Measurements from ENCODE around the gene NXPE4. TPM values are rescaled to one million over a fixed set of nuclear protein-coding genes. Genes with fewer than 3 reads are reported as not detected.

Gene NXPE4
- total RNA-seq, 1 experiment from 2014 or later, result not detected

GRCh38 chr11:114594703-114595102, 883 bp downstream of the NXPE4 start:
- no peaks in the 10 kb centered on the region for H3K9me3 ChIP-seq (ENCODE audit: control insufficient read depth, low read depth, low read length)
- H2AK5ac ChIP-seq (ENCODE audit: insufficient read length, low read length), result no peak overlapping the region
- TF ChIP-seq CTCF (conservative IDR thresholded peaks at IDR 0.05), result no peak
- no peaks in the 10 kb centered on the region for H3K36me3 Mint-ChIP-seq (ENCODE audit: insufficient read depth in 1 of 3, low read depth in 3 of 3)
- H3K4ac ChIP-seq (ENCODE audit: low read depth, low read length), result no peak overlapping the region
- H2BK12ac ChIP-seq (ENCODE audit: insufficient read length, low read depth, low read length), result no peak overlapping the region
- H3K79me2 ChIP-seq (ENCODE audit: insufficient read depth, low read length), result no peaks in the 10 kb centered on the region; the same call in 1 of the 2 replicates
- no peak overlapping the region for H3K23ac ChIP-seq (ENCODE audit: insufficient read length, low read depth, low read length)
- H4K91ac ChIP-seq (ENCODE audit: insufficient read length, low read depth, low read length), result no peak overlapping the region
- no peak overlapping the region for H4K8ac ChIP-seq (replicated peaks; ENCODE audit: insufficient read length, low read depth, low read length)
- no CpG with 5 or more reads among the region's 3 CpGs for WGBS (ENCODE audit: extremely low coverage, insufficient read length, low lambda C conversion rate)
- no peak overlapping the region for H3K56ac ChIP-seq (ENCODE audit: insufficient read length, low read depth, low read length)
- H3K14ac ChIP-seq (ENCODE audit: insufficient read depth, low read length), result no peak overlapping the region
- no peaks in the 10 kb centered on the region for H3K9me3 Mint-ChIP-seq
- H3T11ph ChIP-seq (ENCODE audit: low read length), result no peak overlapping the region
- H3K27ac ChIP-seq (ENCODE audit: insufficient read length, low read depth, low read length), result no peak overlapping the region
- no peaks in the 10 kb centered on the region for H3K4me1 ChIP-seq (ENCODE audit: insufficient read depth, low read length)
- no peak overlapping the region for H3K4me2 ChIP-seq (ENCODE audit: insufficient read depth, insufficient read length, low read length)
- no peaks in the 10 kb centered on the region for H3K4me1 Mint-ChIP-seq
- H3K27ac Mint-ChIP-seq, result no peak overlapping the region
- no peak overlapping the region for H3K18ac ChIP-seq (ENCODE audit: insufficient read length, low read depth, low read length)
- no peak overlapping the region for H2BK120ac ChIP-seq (ENCODE audit: low read depth, low read length, poor library complexity, severe bottlenecking)
- no peak overlapping the region for H2BK5ac ChIP-seq (ENCODE audit: insufficient read length, low read length)
- H4K20me1 ChIP-seq (ENCODE audit: control insufficient read depth, insufficient read depth, insufficient read length), result no peaks in the 10 kb centered on the region
- H4K5ac ChIP-seq (ENCODE audit: insufficient read length, low read depth, low read length), result no peak overlapping the region
- H3K27me3 ChIP-seq (ENCODE audit: insufficient read depth, low read length), result no peaks in the 10 kb centered on the region
- no peak overlapping the region for H3K9ac ChIP-seq (ENCODE audit: extremely low read depth, insufficient read length, low read length)
- no peak overlapping the region for H2BK20ac ChIP-seq (ENCODE audit: low read depth, low read length, poor library complexity, severe bottlenecking)
- no peaks in the 10 kb centered on the region for H3K27me3 Mint-ChIP-seq (ENCODE audit: low read depth)
- H2AFZ ChIP-seq (ENCODE audit: low read length), result no peak overlapping the region
- DNase-seq, result no peak
- H3K23me2 ChIP-seq (ENCODE audit: insufficient read length, low read depth, low read length, poor library complexity, severe bottlenecking), result no peaks in the 10 kb centered on the region
- no peak overlapping the region for H2BK15ac ChIP-seq (ENCODE audit: low read depth, low read length)
- H3K79me1 ChIP-seq (ENCODE audit: insufficient read depth, low read depth, low read length, poor library complexity, severe bottlenecking), result no peaks in the 10 kb centered on the region
- H3K4me3 Mint-ChIP-seq, result no peak overlapping the region
